Sigmoid colon (tissue), 7 donors: Measurements from ENCODE around the gene PYGB. TPM values are rescaled to one million over a fixed set of nuclear protein-coding genes. Genes with fewer than 3 reads are reported as not detected.

Experiments used
- DNase-seq: peaks from one replicate; pipeline ENCODE4 v3.0.0-alpha.2; 2019
- H3K27ac ChIP-seq, 4 donors: fragments of 200-600 bp; sonication (generic); one replicate each; pipeline ENCODE4 v1.5.1; 2016 to 2019; ENCODE audit warnings: mild to moderate bottlenecking in 1 of 4
- H3K27me3 ChIP-seq, 3 donors: fragments of 200-600 bp; sonication (generic); one replicate each; pipeline ENCODE4 v1.5.1; 2019; ENCODE audit warnings: mild to moderate bottlenecking in 1 of 3
- H3K36me3 ChIP-seq, 4 donors: fragments of 200-600 bp; sonication (generic); one replicate each; pipeline ENCODE4 v1.5.1; 2016 to 2019
- H3K4me1 ChIP-seq, 4 donors: fragments of 200-600 bp; sonication (generic); one replicate each; pipeline ENCODE4 v1.5.1; 2017 to 2019
- H3K4me3 ChIP-seq, 4 donors: fragments of 200-600 bp; sonication (generic); one replicate each; pipeline ENCODE4 v1.5.1; 2017 to 2019; ENCODE audit warnings: mild to moderate bottlenecking in 2 of 4, moderate library complexity in 1 of 4
- H3K9me3 ChIP-seq, 4 donors: fragments of 200-600 bp in 3 of 4; sonication (generic) in 3 of 4; one replicate each; pipeline versions ENCODE4 v1.5.1 to v1.6.1; 2013 to 2019
- EP300 ChIP-seq, 4 donors: sonication (generic); formaldehyde crosslinking; IDR thresholded peaks; one replicate each; pipeline ENCODE4 v1.6.1; 2017; ENCODE audit warnings: antibody characterized with exemption in 4 of 4
- POLR2A ChIP-seq, 2 donors: fragments of 450-650 bp; IDR thresholded peaks; one replicate each; pipeline ENCODE4 v1.6.1; 2016; ENCODE audit warnings: antibody characterized with exemption in 2 of 2, mild to moderate bottlenecking in 2 of 2, moderate library complexity in 2 of 2
- POLR2AphosphoS5 ChIP-seq, 4 donors: sonication (generic); formaldehyde crosslinking; IDR thresholded peaks; one replicate each; pipeline ENCODE4 v1.6.1; 2017; ENCODE audit warnings: antibody characterized with exemption in 4 of 4
- WGBS, 2 donors: extraction: QIAGEN DNeasy Blood & Tissue Kit; methylation state at CpG; one replicate each; pipeline ENCODE4 v1.1.7; 2013; 5-methylcytosine and 5-hydroxymethylcytosine counted together
- intact Hi-C: fragments of 100-400 bp; cut with DNase I; formaldehyde crosslinking; loops from one replicate; pipeline ENCODE4 v1.15.1; 2023
- polyA plus RNA-seq, 3 donors: library from polyadenylated mRNA; stranded (reverse); fragments of 200-250 nt; gene quantifications; one replicate each; pipeline ENCODE4 v1.2.3, GENCODE V29; 2013
- total RNA-seq, 4 donors: library from RNA; depleted of rRNA; stranded (reverse); fragments of >200 nt; gene quantifications; one replicate each; pipeline ENCODE4 v1.1.0, GENCODE V29; 2016
- TF ChIP-seq, protein P1 (sequence below), 4 experiments: fragments of 450-650 bp in 3 of 4; fragments of 200-600 bp in 1 of 4; IDR thresholded peaks; one replicate each; pipeline ENCODE4 v1.5.1; 2016 to 2019; ENCODE audit warnings: antibody characterized with exemption in 4 of 4, mild to moderate bottlenecking in 3 of 4, moderate library complexity in 2 of 4
- donor health status: healthy with polysubstance abuse.
- donor health status: Bipolar disorder and iron deficiency.
- donor health status: healthy.

Gene PYGB
- total and polyA plus RNA-seq, 7 donors: 45.6 to 317 (median 198) TPM

DNA sequence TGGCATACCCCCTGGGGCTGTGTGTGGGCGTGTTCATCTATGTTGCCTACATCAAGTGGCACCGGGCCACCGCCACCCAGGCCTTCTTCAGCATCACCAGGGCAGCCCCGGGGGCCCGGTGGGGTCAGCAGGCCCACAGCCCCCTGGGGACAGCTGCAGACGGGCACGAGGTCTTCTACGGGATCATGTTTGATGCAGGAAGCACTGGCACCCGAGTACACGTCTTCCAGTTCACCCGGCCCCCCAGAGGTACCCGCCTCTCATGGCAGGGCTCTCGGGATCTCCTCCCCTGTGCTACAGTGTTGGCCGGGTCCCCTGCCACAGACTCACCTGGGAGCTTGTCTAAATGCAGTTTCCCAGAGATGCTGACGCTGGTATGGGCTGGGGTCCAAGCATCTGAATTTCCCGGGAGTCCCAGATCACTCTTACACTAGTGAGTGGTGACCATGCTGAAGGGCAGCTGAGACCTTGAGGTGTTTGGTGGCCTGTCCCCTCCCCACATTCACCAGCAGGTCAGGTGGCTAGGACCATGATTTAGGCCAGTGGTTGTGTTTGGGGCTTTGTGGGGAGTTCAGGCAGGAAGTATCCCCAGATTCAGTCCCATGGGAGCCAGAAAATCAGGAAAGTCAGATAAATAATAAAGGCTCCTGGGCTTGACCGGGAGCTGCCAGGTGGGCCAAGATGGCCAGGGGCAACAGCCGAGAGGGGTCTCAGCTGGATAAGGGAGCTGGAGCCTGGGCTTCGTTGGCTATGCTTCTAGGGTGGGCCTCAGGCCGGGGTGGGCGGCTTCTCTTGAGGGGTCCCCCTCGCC is 40.5 kb upstream of the PYGB start:
- TF ChIP-seq, protein P1, sequence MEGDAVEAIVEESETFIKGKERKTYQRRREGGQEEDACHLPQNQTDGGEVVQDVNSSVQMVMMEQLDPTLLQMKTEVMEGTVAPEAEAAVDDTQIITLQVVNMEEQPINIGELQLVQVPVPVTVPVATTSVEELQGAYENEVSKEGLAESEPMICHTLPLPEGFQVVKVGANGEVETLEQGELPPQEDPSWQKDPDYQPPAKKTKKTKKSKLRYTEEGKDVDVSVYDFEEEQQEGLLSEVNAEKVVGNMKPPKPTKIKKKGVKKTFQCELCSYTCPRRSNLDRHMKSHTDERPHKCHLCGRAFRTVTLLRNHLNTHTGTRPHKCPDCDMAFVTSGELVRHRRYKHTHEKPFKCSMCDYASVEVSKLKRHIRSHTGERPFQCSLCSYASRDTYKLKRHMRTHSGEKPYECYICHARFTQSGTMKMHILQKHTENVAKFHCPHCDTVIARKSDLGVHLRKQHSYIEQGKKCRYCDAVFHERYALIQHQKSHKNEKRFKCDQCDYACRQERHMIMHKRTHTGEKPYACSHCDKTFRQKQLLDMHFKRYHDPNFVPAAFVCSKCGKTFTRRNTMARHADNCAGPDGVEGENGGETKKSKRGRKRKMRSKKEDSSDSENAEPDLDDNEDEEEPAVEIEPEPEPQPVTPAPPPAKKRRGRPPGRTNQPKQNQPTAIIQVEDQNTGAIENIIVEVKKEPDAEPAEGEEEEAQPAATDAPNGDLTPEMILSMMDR (IDR thresholded peaks at IDR 0.05): no peak
- no peak for TF ChIP-seq POLR2A (IDR thresholded peaks at IDR 0.05)
- TF ChIP-seq POLR2AphosphoS5 (IDR thresholded peaks at IDR 0.05): no peak
- no peak for TF ChIP-seq EP300 (IDR thresholded peaks at IDR 0.05)
- 93 to 96% methylated on average over 22 of the region's 22 CpGs for WGBS, 2 donors
- Histone ChIP-seq H3K9me3 (no peaks in the 10 kb centered on the region), H3K36me3 (peaks cover 7 to 32% (median 13%) of the 10 kb centered on the region in 4 donors), H3K4me1 (peaks cover 0 to 15% (median 7%) of the 10 kb centered on the region in 4 donors), H3K27ac (no peak overlapping the region), H3K4me3 (no peak overlapping the region), H3K27me3 (no peaks in the 10 kb centered on the region)
- DNase-seq: no peak
- intact Hi-C loops: no loop called here

DNA sequence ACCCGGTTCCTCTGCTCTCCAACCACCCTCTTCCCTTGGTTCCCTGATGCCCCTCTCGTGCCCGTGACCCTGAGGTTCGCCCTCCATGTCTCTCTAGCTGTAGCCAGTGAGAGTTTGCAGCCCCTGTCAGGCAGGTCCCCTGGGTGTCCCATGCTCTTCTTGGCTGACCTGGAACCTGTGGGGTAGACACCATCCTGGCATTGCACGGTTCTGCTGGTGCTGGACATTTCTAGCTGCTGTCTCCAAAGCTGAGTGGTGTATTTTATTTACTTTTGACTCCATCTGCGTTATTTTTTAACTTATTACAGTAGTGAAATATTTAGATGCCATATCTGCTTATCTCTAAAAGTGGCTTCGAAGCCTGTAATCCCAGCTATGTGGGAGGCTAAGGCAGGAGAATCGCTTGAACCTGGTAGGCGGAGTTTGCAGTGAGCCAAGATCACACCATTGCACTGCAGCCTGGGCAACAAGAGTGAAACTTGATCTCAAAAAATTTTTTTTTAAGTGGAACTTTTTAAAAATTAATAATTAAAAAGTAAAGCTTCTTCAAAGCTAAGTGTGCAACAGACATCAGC is 39.8 kb upstream of the PYGB start:
- Histone ChIP-seq H3K36me3 (peaks cover 9 to 38% (median 15%) of the 10 kb centered on the region in 4 donors), H3K4me1 (peaks cover 0 to 15% (median 7%) of the 10 kb centered on the region in 4 donors), H3K27ac (no peak overlapping the region), H3K9me3 (no peaks in the 10 kb centered on the region), H3K4me3 (no peak overlapping the region), H3K27me3 (no peaks in the 10 kb centered on the region)
- no peak for DNase-seq
- intact Hi-C loops: no loop called here
- no peak for TF ChIP-seq EP300 (IDR thresholded peaks at IDR 0.05)
- TF ChIP-seq, protein P1 (IDR thresholded peaks at IDR 0.05): no peak
- TF ChIP-seq POLR2A (IDR thresholded peaks at IDR 0.05): no peak
- TF ChIP-seq POLR2AphosphoS5 (IDR thresholded peaks at IDR 0.05): no peak
- WGBS, 2 donors: 78 to 88% methylated on average over 9 of the region's 9 CpGs

DNA sequence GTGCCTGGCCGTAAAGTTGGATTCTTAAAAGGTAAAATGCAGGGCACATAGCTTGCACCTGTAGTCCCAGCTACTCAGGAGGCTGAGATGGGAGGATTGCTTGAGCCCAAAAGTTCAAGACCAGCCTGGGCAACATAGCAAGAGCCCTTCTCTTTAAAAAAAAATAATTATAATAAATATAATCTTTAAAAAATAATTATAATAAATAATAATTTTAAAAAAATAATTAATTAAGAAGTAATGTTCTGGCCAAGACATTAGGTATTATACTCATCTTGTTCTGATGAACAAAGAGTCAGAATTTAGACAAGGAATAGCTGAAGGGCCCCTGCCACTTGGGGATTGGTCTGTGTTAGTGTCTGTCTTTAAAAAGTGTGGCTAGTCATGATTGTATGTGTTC is 38.5 kb upstream of the PYGB start:
- H3K27me3 ChIP-seq: no peaks in the 10 kb centered on the region
- TF ChIP-seq POLR2AphosphoS5 (IDR thresholded peaks at IDR 0.05) (no peak), EP300 (IDR thresholded peaks at IDR 0.05) (no peak), POLR2A (IDR thresholded peaks at IDR 0.05) (no peak)
- TF ChIP-seq, protein P1 (IDR thresholded peaks at IDR 0.05): no peak
- no peak overlapping the region for H3K27ac ChIP-seq
- no peak overlapping the region for H3K4me3 ChIP-seq
- 95 to 97% methylated on average over 1 of the region's 1 CpG for WGBS, 2 donors
- no peak for DNase-seq
- H3K36me3 ChIP-seq: peaks cover 9 to 51% (median 29%) of the 10 kb centered on the region in 4 donors
- no peaks in the 10 kb centered on the region for H3K9me3 ChIP-seq
- intact Hi-C loops: no loop called here
- H3K4me1 ChIP-seq: peaks cover 0 to 15% (median 7%) of the 10 kb centered on the region in 4 donors

DNA sequence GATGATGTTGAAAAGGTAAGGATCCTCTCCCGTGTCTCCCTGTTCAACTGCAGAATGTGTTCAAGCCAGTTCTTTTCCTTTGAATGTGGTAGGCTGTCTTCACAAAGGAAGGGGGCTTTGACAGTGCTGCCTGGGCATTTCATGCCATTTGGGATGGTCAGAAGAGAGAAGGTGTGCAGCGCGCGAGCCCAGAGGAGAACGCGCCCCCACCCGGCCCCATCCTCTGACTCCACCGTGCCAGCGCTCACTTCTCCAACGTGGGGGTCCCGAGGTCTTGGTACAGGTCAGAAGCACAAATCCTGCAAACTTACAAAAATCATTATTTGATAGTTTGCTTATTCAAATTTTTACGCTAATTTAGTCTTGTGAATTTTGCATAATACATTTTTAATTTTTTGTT is 38.0 kb upstream of the PYGB start:
- DNase-seq: no peak
- Histone ChIP-seq H3K4me1 (peaks cover 0 to 11% (median 5%) of the 10 kb centered on the region in 4 donors), H3K4me3 (no peak overlapping the region), H3K36me3 (peaks cover 9 to 56% (median 33%) of the 10 kb centered on the region in 4 donors), H3K27me3 (no peaks in the 10 kb centered on the region), H3K9me3 (no peaks in the 10 kb centered on the region), H3K27ac (no peak overlapping the region)
- 96 to 97% methylated on average over 12 of the region's 12 CpGs for WGBS, 2 donors
- TF ChIP-seq POLR2AphosphoS5 (IDR thresholded peaks at IDR 0.05) (no peak), POLR2A (IDR thresholded peaks at IDR 0.05) (no peak), EP300 (IDR thresholded peaks at IDR 0.05) (no peak)
- intact Hi-C loops: no loop called here

DNA sequence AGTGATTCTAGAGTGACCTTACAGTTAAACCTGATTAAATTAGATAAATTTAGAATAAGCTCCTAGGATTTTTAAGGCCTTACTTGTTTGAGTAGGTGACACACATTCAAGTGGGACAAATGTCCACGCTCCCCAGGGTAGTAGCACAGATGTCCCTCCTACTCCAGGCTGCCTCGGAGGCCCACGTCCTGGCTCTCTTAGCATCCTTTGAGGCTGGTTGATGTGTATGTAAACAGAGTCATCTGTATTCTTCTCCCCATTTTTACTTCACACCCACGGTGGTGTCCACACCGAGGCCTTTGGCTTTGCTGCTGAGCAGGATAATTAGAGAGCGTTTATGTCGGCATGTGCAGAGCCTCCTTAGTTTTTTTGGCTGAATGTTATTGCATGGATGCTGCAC is 36.6 kb upstream of the PYGB start:
- Histone ChIP-seq H3K27ac (no peak overlapping the region), H3K4me3 (no peak overlapping the region), H3K9me3 (no peaks in the 10 kb centered on the region), H3K36me3 (peaks cover 20 to 70% (median 45%) of the 10 kb centered on the region in 4 donors), H3K27me3 (no peaks in the 10 kb centered on the region), H3K4me1 (no peaks in the 10 kb centered on the region)
- intact Hi-C loops: no loop called here
- TF ChIP-seq POLR2AphosphoS5 (IDR thresholded peaks at IDR 0.05) (no peak), EP300 (IDR thresholded peaks at IDR 0.05) (no peak), POLR2A (IDR thresholded peaks at IDR 0.05) (no peak)
- TF ChIP-seq, protein P1 (IDR thresholded peaks at IDR 0.05): no peak
- 83 to 95% methylated on average over 7 of the region's 7 CpGs for WGBS, 2 donors
- no peak for DNase-seq
